ENCODE measurements around the gene NHERF2.

DNA sequence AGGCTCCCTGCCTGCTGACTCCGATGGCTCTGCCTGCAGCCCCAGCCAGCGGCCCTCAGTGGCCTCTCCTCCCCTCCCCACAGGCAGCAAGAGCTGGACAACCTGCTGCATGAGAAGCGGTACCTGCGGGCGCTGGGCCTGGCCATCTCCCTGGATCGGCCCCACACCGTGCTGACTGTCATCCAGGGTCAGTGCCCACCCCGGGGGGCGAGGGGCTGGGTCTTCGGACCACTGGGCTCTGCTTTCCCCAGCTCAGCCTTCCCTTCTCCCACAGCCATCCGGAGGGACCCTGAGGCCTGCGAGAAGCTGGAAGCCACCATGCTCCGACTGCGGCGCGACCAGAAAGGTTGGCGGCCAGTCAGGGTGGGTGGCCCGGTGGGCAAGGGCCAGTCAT is 48.8 kb upstream of the NHERF2 start:
- no peak for TF ChIP-seq CTCF (IDR thresholded peaks at IDR 0.05)
- no peak for TF ChIP-seq POLR2A (IDR thresholded peaks at IDR 0.05)
